GM19240 (cell line): ENCODE data around the gene STMND1.

Experiments used
- DNase-seq: peaks from one replicate; pipeline ENCODE4 v3.0.0; 2011; ENCODE audit warnings: low spot score; ENCODE audit not compliant: insufficient read length

The STMND1 gene

GRCh38 chr6:17161076-17161475 is 59.2 kb downstream of the STMND1 start:
- DNase-seq: no peak

- no peak for DNase-seq
Observed at GRCh38 chr6:17165383-17165782, 63.5 kb downstream of the STMND1 start.

- no peak for DNase-seq
Observed at GRCh38 chr6:17167327-17167979, 65.6 kb downstream of the STMND1 start.

- DNase-seq: no peak
Observed at GRCh38 chr6:17169291-17169690, 67.4 kb downstream of the STMND1 start.

GRCh38 chr6:17169711-17170110 is 67.9 kb downstream of the STMND1 start:
- DNase-seq: no peak

- no peak for DNase-seq
Observed at GRCh38 chr6:17172836-17173470, 71.1 kb downstream of the STMND1 start.

GRCh38 chr6:17178326-17178725 is 76.5 kb downstream of the STMND1 start:
- no peak for DNase-seq

GRCh38 chr6:17178754-17179529 is 77.1 kb downstream of the STMND1 start:
- DNase-seq: no peak

GRCh38 chr6:17179530-17180073 is 77.8 kb downstream of the STMND1 start:
- no peak for DNase-seq
